Measurements from ENCODE around the gene HSPBAP1.

GRCh38 chr3:122745369-122746021 lies 48.1 kb downstream of the HSPBAP1 start:
- TF ChIP-seq GATA2 (IDR thresholded peaks at IDR 0.05; ENCODE audit: low read depth, low read length) (no peak), GATA3 (IDR thresholded peaks at IDR 0.05; ENCODE audit: low read depth, low read length) (no peak)
